GM12878 (cell line): Measurements from ENCODE around the gene KCTD16. TPM values are rescaled to one million over a fixed set of nuclear protein-coding genes. Genes with fewer than 3 reads are reported as not detected.

Experiments used
- ATAC-seq: fragments of 200-7000 bp; cut with Tn5 transposase; 3 replicates; pipeline ENCODE4 v1.9.1; 2020; ENCODE audit warnings: mild to moderate bottlenecking, moderate library complexity
- BruUV-seq: library from RNA; stranded (reverse); fragments of 400-500 nt; replicated peaks from 2 replicates; lab custom pipeline; 2021; lab: Mats Ljungman, UMichigan
- CTCF ChIA-PET: fragments of 300-600 bp; sonication (Branson Sonifier 250); formaldehyde crosslinking; extraction: SDS; loops from one replicate; lab custom pipeline; 2021; ENCODE audit warnings: inconsistent platforms; lab: Yijun Ruan, JAX
- POLR2A ChIA-PET: fragments of 350-600 bp; formaldehyde crosslinking; extraction: SDS; loops from one replicate; lab custom pipeline; 2021; ENCODE audit warnings: inconsistent platforms; lab: Charles Lee
- RAD21 ChIA-PET: fragments of 300-600 bp; sonication (Branson Sonifier 250); formaldehyde crosslinking; loops from one replicate; lab custom pipeline; 2023; ENCODE audit warnings: antibody characterized with exemption; ENCODE audit not compliant: unreplicated experiment; lab: Charles Lee
- SMC1A ChIA-PET: fragments of 300-600 bp; sonication (Branson Sonifier 250); formaldehyde crosslinking; loops from one replicate; lab custom pipeline; 2023; ENCODE audit not compliant: unreplicated experiment, uncharacterized antibody; lab: Charles Lee
- DNase-seq: peaks from one replicate; pipeline ENCODE4 v3.0.0-alpha.2; 2011; ENCODE audit warnings: low read depth, low spot score
- FAIRE-seq: peaks from 3 replicates; lab custom pipeline; 2011; peaks lifted over from hg19 to GRCh38; lab: Jason Lieb, UNC
- H2AFZ ChIP-seq: 2 replicates; pipeline ENCODE4 v1.6.0; 2011; ENCODE audit warnings: low read depth, low read length, control low read depth; ENCODE audit not compliant: control insufficient read depth
- H3K27ac ChIP-seq: 2 replicates; pipeline ENCODE4 v1.5.1; 2011; ENCODE audit warnings: control low read depth; ENCODE audit not compliant: control insufficient read depth, insufficient read depth
- H3K27me3 ChIP-seq, 2 experiments: replicated peaks in 1 of 2; 2 replicates each; pipeline versions ENCODE4 v1.6.0 to v1.6.1; 2011; ENCODE audit warnings: low read length in 1 of 2; ENCODE audit not compliant: control insufficient read depth in 2 of 2, insufficient read depth in 2 of 2
- H3K36me3 ChIP-seq, 2 experiments: 2 replicates each; pipeline ENCODE4 v1.5.1; 2011; ENCODE audit warnings: low read length in 1 of 2; ENCODE audit not compliant: control insufficient read depth in 2 of 2, insufficient read depth in 2 of 2
- H3K4me1 ChIP-seq: 2 replicates; pipeline ENCODE4 v1.6.1; 2011; ENCODE audit warnings: mild to moderate bottlenecking, low read length, moderate library complexity, mixed read lengths; ENCODE audit not compliant: control insufficient read depth, insufficient read depth
- H3K4me2 ChIP-seq: 2 replicates; pipeline ENCODE4 v1.6.0; 2011; ENCODE audit warnings: control low read depth; ENCODE audit not compliant: control insufficient read depth, insufficient read depth
- H3K4me3 ChIP-seq: fragments of 200-600 bp; sonication (generic); 2 replicates; pipeline ENCODE4 v1.5.1; 2016
- H3K79me2 ChIP-seq: 2 replicates; pipeline ENCODE4 v1.6.0; 2011; ENCODE audit warnings: low read length; ENCODE audit not compliant: control insufficient read depth, insufficient read depth
- H3K9ac ChIP-seq: 2 replicates; pipeline ENCODE4 v1.8.0; 2011; ENCODE audit warnings: low read length, control low read depth, mixed read lengths; ENCODE audit not compliant: control insufficient read depth, insufficient read depth
- H3K9me3 ChIP-seq: replicated peaks from 3 replicates; pipeline ENCODE4 v1.5.1; 2011; ENCODE audit warnings: mild to moderate bottlenecking, low read length; ENCODE audit not compliant: control insufficient read depth, insufficient read depth
- H4K20me1 ChIP-seq: 2 replicates; pipeline ENCODE4 v1.6.0; 2011; ENCODE audit not compliant: control insufficient read depth, insufficient read depth
- FOXM1 ChIP-seq: IDR thresholded peaks from 2 replicates; pipeline ENCODE4 v1.6.1; 2012; ENCODE audit warnings: low read depth, mild to moderate bottlenecking, inconsistent platforms, low read length, moderate library complexity
- IKZF1 ChIP-seq: fragments of 450-650 bp; conservative IDR thresholded peaks from 2 replicates; pipeline ENCODE4 v1.6.1; 2017; ENCODE audit warnings: antibody characterized with exemption, mild to moderate bottlenecking
- NRF1 ChIP-seq: conservative IDR thresholded peaks from 2 replicates; pipeline ENCODE4 v1.6.1; 2011; ENCODE audit warnings: mild to moderate bottlenecking, low read depth, low read length, improper control_type of control experiment
- POU2F2 ChIP-seq: IDR thresholded peaks from 3 replicates; pipeline ENCODE4 v1.6.1; 2011; ENCODE audit warnings: low read depth, mild to moderate bottlenecking, low read length, borderline replicate concordance
- WGBS: methylation state at CpG from one replicate; pipeline ENCODE4 v1.1.6; 2016; ENCODE audit warnings: low lambda C conversion rate; ENCODE audit not compliant: insufficient replicate concordance, insufficient coverage; ENCODE audit errors: missing lambda C conversion rate; 5-methylcytosine and 5-hydroxymethylcytosine counted together
- in situ Hi-C: fragments of 300-500 bp; cut with MboI; formaldehyde crosslinking; loops from 9 replicates; pipeline ENCODE4 v1.14.3; 2018; ENCODE audit warnings: mixed read lengths
- intact Hi-C: fragments of 100-400 bp; cut with micrococcal nuclease; formaldehyde crosslinking; loops from one replicate; pipeline ENCODE4 v1.14.2; 2022; ENCODE audit not compliant: unreplicated experiment
- polyA plus RNA-seq, 11 experiments: library from polyadenylated mRNA; depleted of rRNA in 4 of 11; unstranded in 6 of 11; stranded (reverse) in 5 of 11; fragments of >200 nt; fragmentation: Nextera tagmentation in 4 of 11; fragmentation: Illumina TruSeq in 1 of 11; extraction: Ambion mirVana in 4 of 11; extraction: Trizol in 1 of 11; gene quantifications; 1 replicate in 1 of 11; 2 replicates in 10 of 11; pipeline versions ENCODE4 v1.2.1 to v1.2.3, GENCODE V29; 2011 to 2016; ENCODE audit warnings: inconsistent platforms in 2 of 11, missing spikeins in 2 of 11, low read depth in 1 of 11
- total RNA-seq, 4 experiments: library from RNA; depleted of rRNA in 3 of 4; stranded (reverse); fragments of >200 nt in 3 of 4; fragmentation: Illumina TruSeq in 1 of 4; extraction: Trizol in 1 of 4; gene quantifications; 2 replicates each; pipeline versions ENCODE4 v1.2.1 to v1.2.3, GENCODE V29; 2013 to 2021
- TF ChIP-seq, protein P1 (sequence below): IDR thresholded peaks from 2 replicates; pipeline ENCODE4 v1.6.1; 2011; ENCODE audit warnings: mild to moderate bottlenecking, low read depth, low read length, moderate library complexity; ENCODE audit not compliant: insufficient replicate concordance

Gene KCTD16
- total and polyA plus RNA-seq, 10 of the 15 experiments (the other 5 are each of a cell fraction or from before 2014, with no cell fraction given): 0.03 to 0.10 (median 0.06) TPM; not detected in 3

DNA sequence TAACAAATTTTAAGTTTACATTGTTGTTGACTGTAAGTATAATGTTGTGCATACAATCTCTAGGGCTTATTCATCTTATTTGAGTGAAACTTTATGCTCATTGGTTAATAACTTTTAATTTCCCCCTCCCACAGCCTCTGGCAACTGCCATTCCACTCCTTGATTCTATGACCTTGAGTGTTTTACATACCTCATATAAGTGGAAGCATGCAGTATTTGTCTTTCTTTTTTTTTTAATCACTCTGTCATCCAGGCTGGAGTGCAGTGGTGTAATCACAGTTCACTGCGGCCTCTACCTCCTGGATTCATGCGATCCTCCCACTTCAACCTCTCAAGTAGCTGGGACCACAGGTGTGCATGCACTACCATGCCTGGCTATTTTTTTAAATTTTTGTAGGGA, 83.9 kb downstream of the KCTD16 start (continued):
- no peak for TF ChIP-seq NRF1
- no peak for TF ChIP-seq FOXM1

DNA sequence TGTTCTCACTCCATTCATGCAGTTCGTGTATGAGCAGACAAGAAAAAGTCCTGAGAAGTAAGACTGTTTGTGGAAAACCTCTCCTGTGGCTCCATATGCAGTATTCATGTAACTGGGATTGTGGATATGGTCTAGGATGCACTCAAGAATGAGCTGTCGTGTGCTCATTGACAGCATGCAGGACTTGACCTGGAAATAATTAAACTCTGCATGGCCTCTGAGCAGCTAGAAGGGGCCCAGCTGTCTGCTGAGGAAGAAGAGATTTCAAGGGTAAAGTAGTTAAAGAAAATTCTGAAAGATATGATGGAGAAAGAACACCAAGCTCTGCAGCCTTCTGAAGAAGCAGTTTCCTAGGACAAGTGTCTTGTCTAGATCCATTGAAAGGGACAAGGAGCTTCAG, 89.4 kb downstream of the KCTD16 start:
- Histone ChIP-seq H3K9ac (no peak overlapping the region), H2AFZ (no peak overlapping the region), H3K36me3 (no peaks in the 10 kb centered on the region), H3K4me1 (no peaks in the 10 kb centered on the region), H3K9me3 (no peaks in the 10 kb centered on the region), H3K4me2 (no peak overlapping the region), H3K79me2 (no peaks in the 10 kb centered on the region), H4K20me1 (no peaks in the 10 kb centered on the region), H3K27ac (no peak overlapping the region), H3K27me3 (no peaks in the 10 kb centered on the region; a peak in 1 of 4 replicates), H3K4me3 (no peak overlapping the region)
- WGBS: 0% methylated on average over 2 of the region's 2 CpGs
- FAIRE-seq (no peak), DNase-seq (no peak), ATAC-seq (no peak)
- ChIA-PET POLR2A (interaction anchor here (0.5 kb wide), 1 partner anchor 1891 kb away, joined by 5 read pairs; no protein-coding TSS in a partner anchor), CTCF (no interaction called here), RAD21 (interaction anchor here (1.0 kb wide), 1 partner anchor 10 kb away, joined by 3 read pairs; no protein-coding TSS in a partner anchor), SMC1A (interaction anchor here (0.6 to 1.2 kb wide), 3 partner anchors 9 to 57 kb away, joined by 3 to 4 read pairs (median 3); no protein-coding TSS in a partner anchor)
- intact Hi-C loops (no loop called here), in situ Hi-C loops (no loop called here)
- TF ChIP-seq POU2F2 (no peak), IKZF1 (no peak)
- TF ChIP-seq, protein P1, sequence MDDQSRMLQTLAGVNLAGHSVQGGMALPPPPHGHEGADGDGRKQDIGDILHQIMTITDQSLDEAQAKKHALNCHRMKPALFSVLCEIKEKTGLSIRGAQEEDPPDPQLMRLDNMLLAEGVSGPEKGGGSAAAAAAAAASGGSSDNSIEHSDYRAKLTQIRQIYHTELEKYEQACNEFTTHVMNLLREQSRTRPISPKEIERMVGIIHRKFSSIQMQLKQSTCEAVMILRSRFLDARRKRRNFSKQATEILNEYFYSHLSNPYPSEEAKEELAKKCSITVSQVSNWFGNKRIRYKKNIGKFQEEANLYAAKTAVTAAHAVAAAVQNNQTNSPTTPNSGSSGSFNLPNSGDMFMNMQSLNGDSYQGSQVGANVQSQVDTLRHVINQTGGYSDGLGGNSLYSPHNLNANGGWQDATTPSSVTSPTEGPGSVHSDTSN: no peak
- BruUV-seq: no TSS peak
